ENCODE measurements around the gene HSPBP1.
A peak's percentile ranks its signal among the peaks of the same experiment; 100 is the strongest.

Gene HSPBP1

GRCh38 chr19:55304980-55305379, 25.1 kb upstream of the HSPBP1 start:
- DNase-seq: no peak

GRCh38 chr19:55304279-55304978, 24.5 kb upstream of the HSPBP1 start:
- peak; percentile 4 for DNase-seq

DNA sequence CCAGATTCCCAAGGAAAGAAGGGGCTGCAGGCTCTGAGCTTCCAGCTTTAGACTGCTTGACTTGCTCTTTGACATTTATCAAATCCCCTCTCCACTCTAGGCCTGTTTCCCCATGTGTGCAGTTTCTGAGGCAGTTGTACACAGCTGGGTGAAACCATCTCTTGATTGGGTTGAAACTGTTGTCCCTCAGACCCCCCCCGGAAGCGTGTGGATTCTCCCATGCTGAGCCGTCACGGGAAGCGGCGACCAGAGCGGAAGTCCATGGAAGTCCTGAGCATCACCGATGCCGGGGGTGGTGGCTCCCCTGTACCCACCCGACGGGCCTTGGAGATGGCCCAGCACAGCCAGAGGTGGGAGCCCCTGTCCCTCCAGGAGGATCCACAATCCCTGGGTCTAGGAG, 23.6 kb upstream of the HSPBP1 start:
- no peak for DNase-seq

DNA sequence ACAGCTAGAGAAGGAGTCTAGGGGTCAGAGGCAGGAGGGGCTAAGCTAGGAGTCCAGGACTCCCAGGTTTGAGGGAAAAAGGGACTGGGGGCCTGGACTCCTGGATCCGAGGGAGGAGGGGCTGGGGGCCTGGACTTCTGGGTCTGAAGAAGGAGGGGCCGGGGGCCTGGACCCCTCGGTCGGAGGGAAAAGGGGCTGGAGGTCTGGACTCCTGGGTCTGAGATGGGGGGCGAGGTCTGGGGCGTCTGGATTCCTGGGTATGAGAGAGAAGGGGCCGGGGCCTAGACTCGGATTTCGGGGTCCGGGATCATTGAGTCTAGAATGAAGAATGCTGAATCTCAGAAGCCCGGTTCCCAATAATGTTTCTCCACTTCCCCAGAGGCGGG, 22.4 kb upstream of the HSPBP1 start:
- DNase-seq: no peak

DNA sequence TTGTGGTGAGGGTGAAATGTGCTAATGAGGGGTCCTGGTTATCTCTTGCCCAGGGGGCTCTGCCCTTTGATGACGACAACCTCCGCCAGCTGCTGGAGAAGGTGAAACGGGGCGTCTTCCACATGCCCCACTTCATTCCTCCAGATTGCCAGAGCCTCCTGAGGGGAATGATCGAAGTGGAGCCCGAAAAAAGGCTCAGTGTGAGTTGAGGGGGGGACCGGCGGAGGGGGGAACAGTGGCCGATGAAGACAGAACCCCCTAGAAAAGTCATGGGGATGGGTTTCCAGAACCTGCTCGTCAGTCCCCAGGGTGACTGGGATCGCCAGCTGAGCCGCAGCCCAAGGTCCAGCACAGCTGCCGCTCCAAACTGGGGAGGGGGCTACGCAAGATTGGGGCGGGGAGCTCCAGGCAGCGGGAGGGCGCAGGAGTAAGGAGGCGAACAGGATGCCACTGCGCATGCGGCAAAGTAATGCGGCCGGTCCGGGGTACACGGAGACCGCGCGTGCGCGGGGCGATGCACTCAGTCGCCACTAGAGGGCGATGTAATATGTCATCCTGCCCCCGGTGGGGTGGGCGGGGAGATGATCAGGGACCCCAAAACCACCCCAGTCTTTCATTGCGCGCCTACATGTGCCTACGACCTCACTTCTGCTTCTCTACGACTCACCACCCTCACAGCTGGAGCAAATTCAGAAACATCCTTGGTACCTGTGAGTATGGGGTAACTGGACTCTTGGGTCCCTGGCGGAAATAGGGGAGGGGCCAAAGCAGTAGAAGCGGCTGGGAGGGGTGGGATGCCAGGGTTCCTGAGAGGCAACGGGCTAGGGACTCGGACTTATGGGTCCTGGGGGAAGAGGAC, 21.8 kb upstream of the HSPBP1 start:
- DNase-seq: peak; percentile 85

DNA sequence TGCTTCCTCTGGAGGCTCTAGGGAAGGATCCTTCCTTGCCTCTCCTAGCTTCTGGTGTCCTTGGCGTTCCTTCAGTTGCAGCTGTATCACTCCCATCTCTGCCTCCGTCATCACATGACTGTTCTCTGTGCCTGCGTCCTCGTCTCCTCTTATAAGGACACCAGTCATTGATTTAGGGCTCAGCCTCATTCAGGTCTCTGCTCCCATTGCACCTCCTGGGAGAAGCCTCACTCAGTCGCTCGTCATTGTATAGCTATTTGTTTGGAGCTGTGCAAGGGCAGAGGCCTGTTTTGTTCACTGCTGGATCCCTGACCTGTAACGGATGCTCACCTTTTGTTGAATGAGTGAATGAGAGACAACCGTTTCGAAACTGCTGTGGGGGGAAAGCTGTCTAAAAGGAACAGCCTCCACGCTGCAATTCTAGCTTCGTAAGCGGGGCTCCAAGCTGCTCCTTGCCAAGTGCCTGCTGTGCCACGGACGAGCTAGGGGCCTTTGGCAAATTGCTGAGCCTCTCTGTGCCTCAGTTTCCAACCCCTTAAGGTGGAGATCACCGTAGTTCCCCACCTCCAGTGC, 21.1 kb upstream of the HSPBP1 start:
- no peak for DNase-seq

DNA sequence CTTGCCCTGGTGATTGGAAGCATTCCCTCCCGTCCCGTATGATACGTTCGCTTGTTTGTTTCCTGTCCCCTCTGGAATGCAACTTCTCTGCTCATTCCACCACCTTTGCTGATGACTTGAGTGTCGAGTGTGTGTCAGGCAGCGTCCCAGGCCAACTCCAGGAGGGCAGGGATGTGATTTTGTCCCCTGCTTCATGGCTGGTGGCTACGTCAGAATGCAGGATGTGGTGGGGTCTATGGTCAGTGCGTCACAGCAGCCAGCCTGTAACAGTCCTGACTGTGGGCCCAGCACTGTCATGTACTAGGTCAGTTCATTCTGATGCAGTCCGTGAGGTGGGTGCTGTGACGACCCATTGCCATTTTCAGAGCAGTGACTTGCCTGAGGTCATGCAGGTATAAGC, 20.1 kb upstream of the HSPBP1 start:
- DNase-seq: no peak

DNA sequence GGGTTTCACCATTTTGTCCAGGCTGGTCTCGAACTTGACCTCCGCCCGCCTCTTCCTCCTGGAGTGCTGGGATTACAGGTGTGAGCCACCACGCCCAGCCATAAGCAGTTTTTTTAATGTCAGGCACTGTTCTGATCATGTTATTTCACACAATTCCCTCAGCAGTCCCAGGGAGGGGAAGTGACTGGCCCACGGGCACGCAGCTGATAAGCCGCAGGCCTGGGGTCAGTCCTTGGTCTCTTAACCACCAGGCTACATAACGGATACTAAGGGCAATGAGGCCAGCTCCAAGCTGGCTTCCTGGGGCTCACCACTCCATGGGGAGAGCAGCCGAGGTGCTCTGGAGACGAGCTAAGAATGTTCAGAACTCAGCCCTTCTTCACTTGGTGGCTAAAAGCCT, 17.4 kb upstream of the HSPBP1 start:
- no peak for DNase-seq

GRCh38 chr19:55289117-55289796, 9.3 kb upstream of the HSPBP1 start:
- no peak for DNase-seq

DNA sequence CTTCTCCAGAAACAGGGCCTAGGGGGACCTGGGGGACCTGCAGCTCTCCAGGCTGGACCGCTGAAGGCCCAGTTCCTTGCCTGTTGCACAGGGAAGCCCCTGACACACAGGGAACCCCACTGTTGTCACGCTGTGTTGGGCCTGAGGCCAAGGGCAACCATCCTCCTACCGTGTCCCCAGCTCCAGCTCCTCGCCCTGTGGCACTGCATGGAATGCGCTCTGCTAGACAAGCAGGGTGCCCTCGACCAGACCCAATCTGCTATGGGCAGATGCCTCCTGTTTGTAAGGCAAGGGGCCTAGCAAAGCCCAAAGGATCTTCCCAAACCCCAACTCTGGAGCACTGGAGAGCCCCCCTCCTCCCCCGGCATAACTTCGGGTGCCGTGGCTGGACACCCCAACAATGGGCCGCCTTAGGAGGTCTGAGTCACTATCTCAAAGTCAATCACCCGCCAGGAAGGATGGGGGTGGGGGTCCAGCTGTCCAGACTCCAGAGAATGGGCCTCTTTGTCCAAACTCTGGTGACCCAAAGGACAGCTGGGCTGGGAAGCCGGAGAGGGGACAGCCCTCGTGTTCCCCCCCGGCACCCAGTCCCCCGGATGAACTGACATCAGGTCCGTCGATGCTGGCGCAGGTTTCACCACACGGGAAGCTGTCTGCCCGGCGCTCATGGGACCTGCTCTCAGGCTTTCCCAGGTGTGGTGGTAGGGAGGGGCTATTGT, 7.6 kb upstream of the HSPBP1 start:
- no peak for DNase-seq

DNA sequence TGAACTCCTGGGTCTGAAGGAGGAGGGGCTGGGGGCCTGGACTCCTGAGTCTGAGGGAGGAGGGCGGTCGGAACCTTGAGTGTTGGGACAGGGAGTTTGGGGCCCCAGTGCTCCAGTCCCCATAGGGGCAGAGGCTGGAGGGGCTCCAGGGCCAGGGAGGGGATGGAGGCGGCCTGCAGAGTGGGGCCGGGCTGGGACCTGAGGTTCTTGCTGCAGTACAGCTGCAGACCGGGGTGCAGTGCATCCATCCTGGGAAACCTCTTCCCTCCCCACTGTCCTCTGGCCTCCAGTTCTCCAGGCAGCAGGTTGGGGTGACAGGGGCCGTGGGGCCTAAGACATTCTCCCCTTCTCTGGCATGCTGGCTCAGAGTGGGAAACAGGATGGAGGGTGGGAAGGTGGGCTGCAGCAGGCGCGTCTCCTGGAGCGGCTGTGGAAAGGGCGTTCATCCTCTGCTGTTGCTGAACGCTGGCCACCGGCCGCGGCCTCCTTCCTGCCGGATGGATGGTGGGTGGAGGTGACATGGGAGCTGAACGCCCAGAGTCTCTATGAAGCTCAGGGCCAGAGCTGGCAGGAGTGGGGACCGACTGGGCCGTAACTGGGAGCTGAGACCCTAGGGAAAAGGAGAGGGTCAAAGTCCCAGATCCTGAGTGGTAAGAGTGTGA, 5.5 kb upstream of the HSPBP1 start:
- DNase-seq: no peak

DNA sequence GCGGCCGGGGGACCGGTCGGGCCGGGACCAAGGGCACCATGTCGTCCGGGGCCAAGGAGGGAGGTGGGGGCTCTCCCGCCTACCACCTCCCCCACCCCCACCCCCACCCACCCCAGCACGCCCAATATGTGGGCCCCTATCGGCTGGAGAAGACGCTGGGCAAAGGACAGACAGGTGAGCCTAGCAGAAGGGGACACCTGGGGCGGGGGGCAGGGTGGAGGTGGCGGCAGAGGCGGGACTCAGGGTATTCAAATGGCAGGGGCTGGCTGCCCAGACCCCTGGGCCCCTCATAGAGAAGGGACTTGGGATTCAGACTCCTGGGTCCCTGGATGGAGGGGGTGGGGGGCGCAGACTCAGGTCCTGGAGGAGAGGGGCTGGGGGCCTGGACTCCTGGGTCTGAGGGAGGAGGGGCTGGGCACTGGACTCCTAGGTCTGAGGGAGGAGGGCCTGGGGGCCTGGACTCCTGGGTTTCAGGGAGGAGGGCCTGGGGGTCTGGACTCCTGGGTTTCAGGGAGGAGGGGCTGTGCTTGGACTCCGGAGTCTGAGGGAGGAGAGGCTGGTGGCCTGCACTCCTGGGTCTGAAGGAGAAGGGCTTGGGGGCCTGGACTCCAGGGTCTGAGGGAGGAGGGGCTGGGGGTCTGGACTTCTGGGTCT, 4.6 kb upstream of the HSPBP1 start:
- no peak for DNase-seq

DNA sequence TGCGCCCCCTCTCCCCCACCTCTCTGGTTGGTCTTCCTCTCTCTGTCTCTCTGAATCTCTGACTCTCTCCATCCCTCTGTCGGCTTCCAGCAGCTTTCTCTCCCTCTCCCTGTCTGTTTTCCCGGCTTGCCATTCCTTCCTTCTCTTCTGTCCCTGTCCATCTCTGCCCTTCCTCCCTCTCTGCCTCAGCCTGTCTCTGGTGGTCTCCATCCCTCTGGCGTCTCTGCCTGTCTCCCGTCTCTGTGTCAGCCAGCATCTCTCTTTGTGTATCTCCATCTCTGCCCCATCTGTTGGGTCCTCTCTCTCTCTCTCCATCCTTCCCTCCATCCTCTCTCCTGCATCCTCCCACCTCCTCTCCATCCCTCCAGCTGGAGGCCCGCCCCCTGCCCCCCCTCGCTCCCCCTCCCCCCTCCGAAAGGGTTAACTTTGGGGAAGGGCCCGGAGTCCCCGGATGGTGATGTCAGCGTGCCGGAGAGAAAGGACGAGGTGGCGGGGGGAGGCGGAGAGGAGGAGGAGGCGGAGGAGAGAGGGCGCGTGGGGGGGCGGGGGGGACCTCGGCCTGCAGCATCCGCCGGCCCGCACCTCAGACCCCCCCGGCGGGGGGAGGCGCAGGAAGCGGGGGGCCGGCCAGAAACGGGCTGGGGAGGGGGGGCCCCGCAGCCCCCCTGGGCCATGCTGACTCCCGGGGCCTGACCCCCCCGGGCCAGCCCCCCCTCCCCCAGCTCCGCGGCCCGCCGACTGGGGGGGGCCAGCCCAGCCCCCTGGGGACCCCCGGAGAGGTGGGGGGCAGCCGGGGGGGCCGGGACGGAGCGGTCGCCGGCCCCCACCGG, 3.9 kb upstream of the HSPBP1 start, which contains the start of gene BRSK1:
BRSK1 (plus strand) TSS at position 450 of the 830 bp plus-strand sequence. CDS start 446 bp downstream, outside the sequence.
- DNase-seq: peak; percentile 28

- no peak for DNase-seq
Measured at GRCh38 chr19:55279340-55279739, 570 bp downstream of the HSPBP1 start.

GRCh38 chr19:55278391-55279135, 1.3 kb downstream of the HSPBP1 start:
- no peak for DNase-seq

GRCh38 chr19:55277494-55277893, 2.4 kb downstream of the HSPBP1 start:
- no peak for DNase-seq

- DNase-seq: peak; percentile 14
Measured at GRCh38 chr19:55276720-55277430, 3.0 kb downstream of the HSPBP1 start.

GRCh38 chr19:55275851-55276719, 3.8 kb downstream of the HSPBP1 start:
- peak; percentile 47 for DNase-seq

Measured in CD4-positive, alpha-beta T cell treated with Interleukin-4 for 4 hours (primary cell).